HG02852 (cell line): Measurements from ENCODE around the gene TMX3.

Experiments
- ATAC-seq: cut with Tn5 transposase; IDR thresholded peaks from one replicate; pipeline ENCODE4 v1.9.1; 2021; ENCODE audit warnings: mild to moderate bottlenecking, moderate library complexity; ENCODE audit not compliant: unreplicated experiment

TMX3 gene

DNA sequence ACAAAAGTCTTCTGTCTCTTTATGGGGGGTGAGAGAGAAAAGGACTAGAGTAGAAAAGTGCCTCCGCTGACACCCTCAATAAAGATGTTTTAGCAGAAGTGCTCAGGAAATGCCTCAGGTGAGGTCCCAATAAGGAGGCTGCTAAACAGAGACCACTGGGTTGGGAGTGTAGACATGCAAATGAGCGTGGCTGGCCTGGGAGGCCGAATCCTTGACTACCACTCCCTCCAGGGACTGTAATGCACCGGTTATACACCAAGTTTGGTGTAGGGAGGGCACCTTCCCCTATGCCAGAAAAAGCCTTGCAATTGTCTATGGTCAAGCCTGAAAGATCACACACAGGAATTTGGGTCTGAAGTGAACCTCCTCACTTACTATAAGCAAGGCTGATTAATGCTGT is 1.8 kb downstream of the TMX3 start:
- no peak for ATAC-seq

DNA sequence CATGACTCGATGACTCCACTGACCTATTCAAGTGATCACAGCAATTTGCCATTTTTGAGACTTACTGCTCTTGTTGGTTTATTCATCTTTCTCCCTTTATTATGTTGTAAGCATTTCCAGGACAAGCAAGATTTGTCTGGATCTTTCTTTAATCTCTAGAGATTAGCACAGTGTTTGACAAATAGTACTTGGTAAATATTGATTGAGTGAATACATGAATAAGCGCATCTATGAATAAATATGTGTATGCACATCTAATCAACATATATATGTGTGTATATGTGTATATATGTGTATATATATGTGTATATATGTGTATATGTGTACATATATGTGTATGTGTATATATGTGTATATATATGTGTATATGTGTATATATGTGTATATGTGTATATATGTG is 7.3 kb downstream of the TMX3 start:
- ATAC-seq: no peak

GRCh38 chr18:68705119-68705518 is 9.8 kb downstream of the TMX3 start:
- ATAC-seq: no peak

DNA sequence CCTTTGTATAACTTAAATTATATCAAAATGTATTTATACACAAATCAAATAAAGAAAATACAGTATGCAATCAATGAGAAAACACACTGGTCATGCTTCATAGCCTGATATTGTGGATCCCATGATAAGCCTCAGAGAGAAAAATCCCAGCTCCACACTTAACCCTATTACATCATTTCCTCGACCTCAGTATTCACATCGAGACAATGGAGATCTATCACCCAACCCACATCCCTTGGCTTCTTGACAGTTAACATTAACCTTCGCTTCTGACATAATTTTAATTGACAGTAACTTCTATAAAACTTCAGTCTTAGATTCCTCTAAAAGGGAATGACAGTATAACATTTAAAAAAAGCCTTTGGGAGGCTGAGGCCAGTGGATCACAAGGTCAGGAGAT is 11.6 kb downstream of the TMX3 start:
- ATAC-seq: no peak

DNA sequence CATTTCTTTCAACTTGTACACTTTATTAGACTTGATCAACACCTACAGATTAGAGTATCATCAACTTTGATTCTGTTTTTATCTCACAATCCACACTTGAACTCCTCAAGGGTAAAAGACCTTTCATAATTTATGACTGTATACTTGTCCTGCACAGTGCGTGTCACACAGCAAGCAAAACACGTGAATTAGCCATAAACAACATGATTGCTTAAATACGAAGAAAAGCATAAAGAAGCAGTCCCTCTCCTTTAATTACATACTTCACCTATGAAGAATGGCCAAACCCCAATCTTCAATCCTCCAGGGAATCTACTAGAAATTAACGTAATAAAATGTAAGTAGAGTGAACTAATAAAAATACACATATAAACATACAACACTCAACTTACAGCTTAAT is 13.6 kb downstream of the TMX3 start:
- ATAC-seq: no peak

GRCh38 chr18:68699043-68699442 is 15.9 kb downstream of the TMX3 start:
- no peak for ATAC-seq

GRCh38 chr18:68696937-68697336 is 18.0 kb downstream of the TMX3 start:
- ATAC-seq: no peak

DNA sequence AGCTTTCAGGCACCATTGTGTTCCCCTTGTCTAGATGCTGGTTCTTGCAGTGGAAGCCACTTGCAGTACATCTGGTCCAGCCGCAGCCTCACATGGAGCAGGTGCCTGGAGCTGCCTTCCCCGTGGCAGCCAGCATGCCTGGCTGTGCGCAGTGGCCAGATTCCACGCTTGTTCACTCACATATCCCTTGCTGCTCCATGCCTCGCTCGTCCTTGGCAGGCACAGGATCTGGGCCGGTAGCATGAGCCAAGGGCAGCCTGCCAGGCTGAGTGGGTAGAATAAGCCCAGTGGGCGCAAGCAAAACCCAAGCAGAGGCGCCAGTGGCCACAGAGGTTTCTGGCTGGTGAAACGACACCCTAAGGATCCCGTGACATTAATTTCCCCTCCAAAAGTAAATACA is 20.6 kb downstream of the TMX3 start:
- no peak for ATAC-seq

DNA sequence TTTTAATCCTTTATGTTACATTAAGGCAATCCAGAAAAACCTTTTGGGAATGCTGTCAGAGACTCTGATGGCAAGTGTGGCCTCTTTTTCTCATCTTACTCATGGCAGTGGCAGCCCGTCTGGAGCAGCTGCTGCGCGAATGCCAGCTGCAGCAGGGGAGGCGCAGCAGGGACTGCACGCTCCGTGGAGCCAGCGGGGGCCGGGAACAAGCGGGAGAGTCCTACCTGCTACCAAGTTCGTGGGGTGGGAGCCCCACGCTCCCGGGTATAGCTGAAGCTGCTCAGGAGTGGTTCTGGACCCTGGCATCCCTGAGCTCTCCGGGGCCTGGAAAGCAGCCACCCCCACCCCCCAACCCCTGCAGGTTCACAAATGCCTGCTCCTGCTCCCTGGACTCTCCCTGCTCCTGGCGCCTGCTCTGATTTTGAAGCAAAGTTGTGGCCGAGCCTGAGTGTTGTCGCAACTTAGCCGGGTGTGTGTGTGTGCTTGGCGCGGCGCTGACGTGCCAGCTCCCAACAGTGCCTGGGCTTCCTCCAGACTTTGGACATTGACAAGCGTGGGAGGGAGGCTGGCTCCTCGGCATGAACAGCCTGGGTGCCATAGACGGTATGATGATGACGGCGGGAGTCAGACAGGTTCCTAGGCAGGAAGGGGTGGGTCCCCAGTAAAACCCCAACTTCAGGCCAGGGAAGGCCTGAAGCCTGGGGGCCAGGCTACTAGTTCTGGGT is 21.7 kb downstream of the TMX3 start:
- ATAC-seq: no peak

DNA sequence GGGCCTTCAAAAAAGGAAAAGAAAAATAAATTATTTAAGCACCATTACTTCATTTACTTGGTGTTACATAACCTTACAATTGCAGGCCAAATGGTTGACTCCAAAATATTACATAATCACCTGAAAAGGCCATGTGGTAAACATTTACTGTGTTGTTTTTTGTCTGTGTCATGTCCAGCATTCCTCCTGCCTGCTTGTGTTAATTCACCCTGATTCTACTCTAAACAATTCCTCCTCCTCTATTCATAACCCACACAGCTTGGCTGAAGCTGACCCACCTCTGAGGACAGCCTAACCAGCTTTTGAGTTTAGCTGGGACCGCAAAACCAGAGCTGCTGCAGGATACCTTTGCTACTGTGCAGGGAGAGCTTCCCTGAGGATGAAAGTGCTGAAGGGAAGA is 35.4 kb downstream of the TMX3 start:
- no peak for ATAC-seq

GRCh38 chr18:68676913-68677312 is 38.0 kb downstream of the TMX3 start:
- peak; percentile 92 for ATAC-seq

GRCh38 chr18:68667121-68667520 is 47.8 kb downstream of the TMX3 start:
- no peak for ATAC-seq

DNA sequence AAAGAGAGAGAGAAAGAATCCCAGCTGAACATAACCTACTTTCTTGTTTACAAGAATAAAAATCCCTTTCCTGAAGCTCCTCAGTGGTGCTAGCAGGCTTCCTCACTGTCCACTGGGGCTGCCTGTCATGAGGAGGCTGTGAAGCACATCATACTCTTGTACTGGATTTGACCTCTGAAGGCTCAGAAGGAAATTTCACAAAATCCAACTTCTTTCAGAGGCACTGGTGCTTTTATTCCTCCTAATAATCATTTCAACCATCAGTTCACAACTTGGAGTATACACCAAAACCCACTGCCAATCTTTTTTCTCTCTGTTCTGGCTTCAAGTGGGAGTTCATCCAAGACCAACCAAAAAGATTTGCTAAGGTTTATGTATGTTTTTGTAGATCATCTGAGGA is 48.5 kb downstream of the TMX3 start:
- no peak for ATAC-seq

DNA sequence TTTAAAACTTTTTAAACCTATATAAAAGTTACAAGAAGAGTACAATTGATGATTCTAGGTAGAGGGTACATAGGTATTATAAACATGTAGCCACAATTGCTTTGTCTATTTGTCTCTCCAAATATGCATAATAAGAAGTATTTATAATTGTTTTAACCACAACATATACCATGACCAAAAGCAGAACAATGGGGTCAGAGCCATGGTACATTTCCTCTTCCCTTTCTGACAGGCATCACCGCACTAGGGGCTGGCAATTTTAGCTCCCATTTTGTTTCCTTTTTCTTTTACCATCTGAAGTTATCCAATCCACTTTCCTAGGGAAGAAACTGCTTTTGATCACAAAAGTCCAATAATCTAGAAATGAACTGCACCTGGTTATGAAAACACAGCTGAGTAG is 49.3 kb downstream of the TMX3 start:
- no peak for ATAC-seq

DNA sequence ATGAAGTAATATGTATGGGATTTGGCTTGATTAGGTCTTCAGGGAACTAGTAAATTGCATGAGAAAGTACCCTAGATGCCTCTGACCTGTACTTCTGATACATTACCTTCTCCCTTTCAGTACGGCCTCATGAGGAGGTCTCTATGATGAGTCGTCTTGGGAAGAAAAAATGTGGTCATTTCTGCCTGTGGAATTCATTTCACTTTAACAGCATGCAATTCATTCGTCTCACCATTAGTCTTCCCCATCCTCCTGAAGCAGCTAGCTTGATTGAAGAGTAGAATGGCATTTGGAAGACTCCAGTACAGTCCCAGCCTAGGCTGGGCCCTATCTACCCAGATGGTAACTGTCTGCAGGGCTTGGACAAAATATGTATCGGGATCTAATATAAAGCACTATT is 52.2 kb downstream of the TMX3 start:
- ATAC-seq: no peak

- peak; percentile 45 for ATAC-seq
Observed at GRCh38 chr18:68660354-68661183, 54.3 kb downstream of the TMX3 start.

DNA sequence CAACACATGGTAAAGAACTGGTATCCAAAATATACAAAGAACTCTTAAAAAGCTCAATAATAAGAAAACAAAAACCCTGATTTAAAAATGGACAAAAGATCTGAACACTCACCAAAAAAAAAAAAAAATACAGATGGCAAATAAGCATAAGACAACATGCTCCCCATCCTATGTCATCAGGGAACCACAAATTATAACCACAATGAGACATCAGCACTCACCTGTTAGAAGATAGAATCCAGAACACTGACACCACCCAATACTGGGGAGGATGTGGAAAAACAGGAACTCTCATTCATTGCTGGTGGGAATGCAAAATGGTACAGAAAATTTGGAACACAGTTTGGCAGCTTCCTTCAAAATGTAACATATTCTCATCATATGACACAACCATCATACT is 66.7 kb downstream of the TMX3 start:
- ATAC-seq: no peak

- no peak for ATAC-seq
Observed at GRCh38 chr18:68642003-68642402, 72.9 kb downstream of the TMX3 start.

DNA sequence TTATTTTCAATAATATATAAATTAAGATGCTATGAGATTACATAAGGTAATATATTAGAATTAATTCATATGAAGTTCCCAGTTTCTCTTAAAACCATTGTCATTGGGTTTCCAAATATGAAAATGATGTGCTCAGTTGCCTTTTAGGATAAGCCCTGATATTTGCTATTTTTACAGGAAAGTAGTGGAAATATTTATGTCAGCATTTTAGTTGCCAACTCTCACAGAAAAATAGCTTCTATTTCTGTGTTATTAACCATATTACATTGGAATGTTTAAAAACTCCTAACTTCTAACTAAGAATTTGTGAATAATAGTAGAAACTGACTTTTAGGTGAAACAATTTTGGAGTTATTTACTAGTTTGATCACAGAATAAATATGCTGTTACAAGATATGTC is 74.0 kb downstream of the TMX3 start:
- ATAC-seq: no peak

GRCh38 chr18:68638613-68639012 is 76.3 kb downstream of the TMX3 start:
- ATAC-seq: no peak

GRCh38 chr18:68627812-68628211 is 87.1 kb downstream of the TMX3 start:
- ATAC-seq: no peak
